Kidney epithelial cell (primary cell): ENCODE measurements around the gene TEX2. TPM values are rescaled to one million over a fixed set of nuclear protein-coding genes. Genes with fewer than 3 reads are reported as not detected.

Experiments
- DNase-seq: peaks from one replicate; pipeline ENCODE4 v3.0.0-alpha.2; 2010; ENCODE audit warnings: low read depth
- H3K27me3 ChIP-seq: 2 replicates; pipeline ENCODE4 v1.6.0; 2011; ENCODE audit warnings: low read length; ENCODE audit not compliant: control insufficient read depth, insufficient read depth
- H3K36me3 ChIP-seq: 2 replicates; pipeline ENCODE4 v1.5.1; 2011; ENCODE audit warnings: low read length; ENCODE audit not compliant: control insufficient read depth, insufficient read depth
- H3K4me3 ChIP-seq: 2 replicates; pipeline ENCODE4 v1.5.1; 2011; ENCODE audit warnings: low read depth, mild to moderate bottlenecking, control low read depth, low read length
- total RNA-seq: library from RNA; depleted of rRNA; stranded (reverse); fragments of >200 nt; gene quantifications from 2 replicates; pipeline ENCODE4 v1.2.3, GENCODE V29; 2015
- TF ChIP-seq, protein P1 (sequence below): IDR thresholded peaks from 2 replicates; pipeline ENCODE4 v1.5.1; 2011; ENCODE audit warnings: mild to moderate bottlenecking, moderate library complexity, low read length, control low read depth, inconsistent platforms; ENCODE audit not compliant: insufficient read depth, poor library complexity, severe bottlenecking

The TEX2 gene
- total RNA-seq, 1 donor from 2014 or later = 16.5 TPM

DNA sequence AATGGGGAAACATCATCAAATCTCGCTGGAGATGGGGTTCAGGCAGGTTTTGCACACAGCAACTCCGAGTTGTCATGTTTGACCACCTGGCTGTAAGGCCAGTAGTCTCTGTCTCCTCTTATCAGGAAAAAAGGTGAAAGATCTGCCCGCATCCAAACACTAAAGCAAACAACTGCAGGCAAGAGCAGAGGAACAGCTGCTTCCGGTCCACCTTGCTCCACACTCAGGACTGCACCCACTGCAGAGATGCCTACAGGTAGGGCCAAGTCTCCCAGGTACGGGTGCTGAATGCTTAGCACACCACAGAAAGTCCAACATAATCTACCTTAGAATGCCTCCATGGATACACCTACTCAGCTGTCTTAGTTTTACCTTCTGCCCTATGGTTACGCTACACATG, 7.3 kb downstream of the TEX2 start:
- TF ChIP-seq, protein P1, sequence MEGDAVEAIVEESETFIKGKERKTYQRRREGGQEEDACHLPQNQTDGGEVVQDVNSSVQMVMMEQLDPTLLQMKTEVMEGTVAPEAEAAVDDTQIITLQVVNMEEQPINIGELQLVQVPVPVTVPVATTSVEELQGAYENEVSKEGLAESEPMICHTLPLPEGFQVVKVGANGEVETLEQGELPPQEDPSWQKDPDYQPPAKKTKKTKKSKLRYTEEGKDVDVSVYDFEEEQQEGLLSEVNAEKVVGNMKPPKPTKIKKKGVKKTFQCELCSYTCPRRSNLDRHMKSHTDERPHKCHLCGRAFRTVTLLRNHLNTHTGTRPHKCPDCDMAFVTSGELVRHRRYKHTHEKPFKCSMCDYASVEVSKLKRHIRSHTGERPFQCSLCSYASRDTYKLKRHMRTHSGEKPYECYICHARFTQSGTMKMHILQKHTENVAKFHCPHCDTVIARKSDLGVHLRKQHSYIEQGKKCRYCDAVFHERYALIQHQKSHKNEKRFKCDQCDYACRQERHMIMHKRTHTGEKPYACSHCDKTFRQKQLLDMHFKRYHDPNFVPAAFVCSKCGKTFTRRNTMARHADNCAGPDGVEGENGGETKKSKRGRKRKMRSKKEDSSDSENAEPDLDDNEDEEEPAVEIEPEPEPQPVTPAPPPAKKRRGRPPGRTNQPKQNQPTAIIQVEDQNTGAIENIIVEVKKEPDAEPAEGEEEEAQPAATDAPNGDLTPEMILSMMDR = no peak
- no peaks in the 10 kb centered on the region for H3K36me3 ChIP-seq
- DNase-seq = no peak

DNA sequence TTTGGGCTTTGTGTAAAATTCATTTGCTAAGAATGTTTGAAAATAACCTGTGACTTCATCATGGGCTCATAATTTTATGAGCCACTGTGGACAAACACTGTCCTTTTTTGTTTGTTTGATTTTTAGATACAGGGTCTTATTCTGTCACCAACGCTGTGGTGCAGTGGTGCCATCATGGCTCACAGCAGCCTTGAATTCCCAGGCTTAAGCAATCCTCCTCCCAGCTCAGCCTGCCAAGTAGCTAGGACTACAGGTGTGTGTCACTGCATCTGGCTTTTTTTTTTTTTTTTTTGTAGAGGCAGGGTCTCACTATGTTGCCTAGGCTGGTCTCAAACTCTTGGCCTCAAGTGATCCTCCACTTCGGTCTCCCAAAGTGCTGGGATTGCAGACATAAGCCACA, 8.3 kb downstream of the TEX2 start:
- DNase-seq = no peak
- Histone ChIP-seq H3K27me3 (no peaks in the 10 kb centered on the region), H3K4me3 (no peak overlapping the region), H3K36me3 (no peaks in the 10 kb centered on the region)
- TF ChIP-seq, protein P1 = no peak

More for the DNA sequence above, 7.3 kb downstream of the TEX2 start:
- no peaks in the 10 kb centered on the region for H3K27me3 ChIP-seq
- H3K4me3 ChIP-seq = no peak overlapping the region

GRCh38 chr17:64253470-64253869, 9.6 kb downstream of the TEX2 start:
- Histone ChIP-seq H3K36me3 (no peaks in the 10 kb centered on the region), H3K4me3 (no peak overlapping the region), H3K27me3 (no peaks in the 10 kb centered on the region)
- DNase-seq = no peak
- TF ChIP-seq, protein P1 = no peak

DNA sequence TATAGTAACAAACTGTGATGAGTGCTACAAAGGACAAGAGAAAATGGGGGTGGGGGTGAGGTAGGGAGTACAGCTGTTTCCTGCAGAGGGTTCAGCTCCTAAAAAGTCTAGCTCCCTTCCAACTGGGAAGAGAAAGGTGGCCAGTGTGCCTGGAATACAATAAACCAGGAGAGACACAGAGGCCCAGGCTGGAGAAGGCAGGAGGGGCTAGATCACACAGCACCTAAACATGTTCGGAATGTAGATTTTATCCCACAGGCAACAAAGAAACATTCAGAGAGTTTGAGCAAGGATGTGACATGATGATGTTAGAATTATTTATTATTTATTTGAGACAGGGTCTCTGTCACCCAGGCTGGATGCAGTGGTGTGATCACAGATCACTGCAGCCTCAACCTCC, 10.2 kb downstream of the TEX2 start:
- Histone ChIP-seq H3K27me3 (no peaks in the 10 kb centered on the region), H3K36me3 (no peaks in the 10 kb centered on the region), H3K4me3 (no peak overlapping the region)
- no peak for DNase-seq
- TF ChIP-seq, protein P1 = no peak

- Histone ChIP-seq H3K27me3 (no peaks in the 10 kb centered on the region), H3K36me3 (no peaks in the 10 kb centered on the region), H3K4me3 (no peak overlapping the region)
- no peak for DNase-seq
- TF ChIP-seq, protein P1 = no peak
These were observed 12.7 kb downstream of the TEX2 start for GRCh38 chr17:64250233-64250835.

DNA sequence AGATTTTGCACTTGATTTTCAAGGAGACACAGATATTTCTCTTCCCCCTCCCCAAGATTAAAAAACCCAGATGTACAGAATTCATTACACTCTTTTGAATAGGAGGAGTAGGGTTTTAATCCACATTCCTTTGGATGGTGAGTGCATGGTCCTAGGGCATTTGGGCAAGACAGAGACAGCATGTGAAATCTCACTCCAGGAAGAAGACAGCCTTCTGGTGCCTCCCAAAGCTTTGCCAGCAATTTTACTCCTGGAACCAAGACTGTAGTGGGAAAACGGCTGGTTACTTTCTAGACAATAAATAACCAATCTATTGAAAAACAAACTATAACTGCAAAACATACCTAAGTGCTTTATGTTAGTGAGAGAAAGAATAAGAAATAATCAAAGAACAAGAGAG, 15.2 kb downstream of the TEX2 start:
- Histone ChIP-seq H3K4me3 (no peak overlapping the region), H3K27me3 (no peaks in the 10 kb centered on the region), H3K36me3 (no peaks in the 10 kb centered on the region)
- no peak for DNase-seq
- TF ChIP-seq, protein P1 = no peak
